ACC112 (cell line): ENCODE results near the gene MFSD12.

Experiments used
- H2AFZ ChIP-seq: fragments of 200-600 bp; sonication (generic); one replicate; pipeline ENCODE4 v1.6.0; 2017; ENCODE audit warnings: antibody characterized with exemption, low read length; ENCODE audit not compliant: unreplicated experiment
- H3K27ac ChIP-seq: fragments of 200-600 bp; sonication (generic); 2 replicates; pipeline ENCODE4 v1.5.1; 2014; ENCODE audit warnings: low read depth, mild to moderate bottlenecking, antibody characterized with exemption, low read length, moderate library complexity
- H3K27me3 ChIP-seq: fragments of 200-600 bp; sonication (generic); 2 replicates; pipeline ENCODE4 v1.6.1; 2014; ENCODE audit warnings: mild to moderate bottlenecking, antibody characterized with exemption, low read length, moderate library complexity, mixed read lengths; ENCODE audit not compliant: insufficient read depth
- H3K36me3 ChIP-seq: fragments of 200-600 bp; sonication (generic); 2 replicates; pipeline ENCODE4 v1.6.1; 2016; ENCODE audit warnings: mild to moderate bottlenecking, antibody characterized with exemption, low read length, moderate library complexity, mixed read lengths; ENCODE audit not compliant: insufficient read depth
- H3K4me1 ChIP-seq: fragments of 200-600 bp; sonication (generic); one replicate; pipeline ENCODE4 v1.6.1; 2016; ENCODE audit warnings: low read length, mixed read lengths; ENCODE audit not compliant: insufficient read depth, unreplicated experiment, control insufficient read depth
- H3K4me3 ChIP-seq: fragments of 200-600 bp; sonication (generic); 2 replicates; pipeline ENCODE4 v1.5.1; 2014; ENCODE audit warnings: mild to moderate bottlenecking, low read depth, low read length
- H3K79me2 ChIP-seq: fragments of 200-600 bp; sonication (generic); one replicate; pipeline ENCODE4 v1.6.0; 2016; ENCODE audit warnings: low read length; ENCODE audit not compliant: control insufficient read depth, unreplicated experiment, insufficient read depth

Gene MFSD12

GRCh38 chr19:3595521-3596061 lies 38.2 kb upstream of the MFSD12 start:
- H3K27me3 ChIP-seq, result no peaks in the 10 kb centered on the region
- no peaks in the 10 kb centered on the region for H3K4me1 ChIP-seq
- H3K79me2 ChIP-seq, result no peaks in the 10 kb centered on the region
- no peak overlapping the region for H2AFZ ChIP-seq
- no peak overlapping the region for H3K4me3 ChIP-seq
- H3K27ac ChIP-seq, result no peak overlapping the region
- H3K36me3 ChIP-seq, result no peaks in the 10 kb centered on the region

DNA sequence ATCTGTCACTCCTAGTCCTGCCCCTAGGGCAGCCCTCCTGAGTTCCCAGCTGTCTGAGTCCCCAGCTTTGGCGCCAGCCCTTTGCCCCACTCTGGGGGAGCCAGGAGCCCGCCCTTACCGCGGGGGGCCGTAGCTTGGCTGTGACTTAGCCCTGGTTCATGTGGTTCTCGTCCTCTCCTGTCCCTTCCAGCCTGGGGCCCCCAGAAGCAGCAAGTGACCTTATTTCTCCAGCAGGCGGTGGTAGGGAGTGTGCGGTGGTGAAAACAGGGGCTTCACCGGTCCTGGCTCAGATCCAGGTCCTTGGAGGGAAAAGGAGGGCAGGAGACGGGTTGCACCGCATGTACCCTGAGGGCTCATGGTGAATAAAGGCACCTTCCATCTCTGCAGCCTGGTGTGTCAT lies 35.8 kb upstream of the MFSD12 start:
- no peaks in the 10 kb centered on the region for H3K27me3 ChIP-seq
- no peaks in the 10 kb centered on the region for H3K79me2 ChIP-seq
- H2AFZ ChIP-seq, result no peak overlapping the region
- H3K4me3 ChIP-seq, result no peak overlapping the region
- no peak overlapping the region for H3K27ac ChIP-seq
- H3K4me1 ChIP-seq, result no peaks in the 10 kb centered on the region
- H3K36me3 ChIP-seq, result no peaks in the 10 kb centered on the region

GRCh38 chr19:3591876-3592613 lies 34.7 kb upstream of the MFSD12 start:
- Histone ChIP-seq H3K4me3 (no peak overlapping the region), H3K27ac (no peak overlapping the region), H3K27me3 (no peaks in the 10 kb centered on the region), H3K36me3 (no peaks in the 10 kb centered on the region), H3K4me1 (no peaks in the 10 kb centered on the region), H3K79me2 (no peaks in the 10 kb centered on the region), H2AFZ (no peak overlapping the region)

DNA sequence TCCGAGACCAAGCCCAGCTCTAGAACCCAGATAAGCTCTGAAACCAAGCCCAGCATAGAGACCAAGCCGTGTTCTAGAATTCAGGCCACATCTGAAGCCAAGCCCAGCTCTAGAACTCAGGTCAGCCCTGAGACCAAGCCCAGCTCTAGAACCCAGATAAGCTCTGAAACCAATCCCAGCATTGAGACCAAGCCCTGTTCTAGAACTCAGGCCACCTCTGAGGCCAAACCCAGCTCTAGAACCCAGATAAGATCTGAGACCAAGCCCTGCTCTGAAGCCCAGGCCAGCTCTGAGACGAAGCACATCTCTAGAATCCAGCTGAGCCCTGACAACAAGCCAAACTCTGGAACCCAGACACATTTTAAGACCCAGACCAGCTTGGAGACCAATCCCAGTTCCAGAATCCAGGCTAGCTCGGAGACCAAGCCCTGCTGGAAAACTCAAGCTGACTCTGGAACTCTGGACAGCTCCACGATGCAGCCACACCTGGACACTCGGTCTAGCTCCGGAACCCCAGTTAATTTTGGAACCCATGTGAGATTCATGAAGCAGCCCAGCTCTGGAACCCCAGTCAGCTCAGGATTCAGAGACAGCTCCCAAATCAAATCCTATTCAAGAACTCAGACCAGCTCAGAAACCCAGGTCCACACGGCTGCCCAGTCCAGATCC lies 33.7 kb upstream of the MFSD12 start:
- Histone ChIP-seq H2AFZ (no peak overlapping the region), H3K36me3 (no peaks in the 10 kb centered on the region), H3K4me1 (no peaks in the 10 kb centered on the region), H3K79me2 (no peaks in the 10 kb centered on the region), H3K27ac (no peak overlapping the region), H3K27me3 (peaks cover 2% of the 10 kb centered on the region; the same call in 1 of the 2 replicates), H3K4me3 (no peak overlapping the region)

- Histone ChIP-seq H3K4me3 (no peak overlapping the region), H3K79me2 (no peaks in the 10 kb centered on the region), H3K4me1 (no peaks in the 10 kb centered on the region), H3K27me3 (peaks cover 10% of the 10 kb centered on the region; the same call in 1 of the 2 replicates), H3K36me3 (no peaks in the 10 kb centered on the region), H3K27ac (no peak overlapping the region), H2AFZ (no peak overlapping the region)
These were observed 32.6 kb upstream of the MFSD12 start for GRCh38 chr19:3589949-3590348.

DNA sequence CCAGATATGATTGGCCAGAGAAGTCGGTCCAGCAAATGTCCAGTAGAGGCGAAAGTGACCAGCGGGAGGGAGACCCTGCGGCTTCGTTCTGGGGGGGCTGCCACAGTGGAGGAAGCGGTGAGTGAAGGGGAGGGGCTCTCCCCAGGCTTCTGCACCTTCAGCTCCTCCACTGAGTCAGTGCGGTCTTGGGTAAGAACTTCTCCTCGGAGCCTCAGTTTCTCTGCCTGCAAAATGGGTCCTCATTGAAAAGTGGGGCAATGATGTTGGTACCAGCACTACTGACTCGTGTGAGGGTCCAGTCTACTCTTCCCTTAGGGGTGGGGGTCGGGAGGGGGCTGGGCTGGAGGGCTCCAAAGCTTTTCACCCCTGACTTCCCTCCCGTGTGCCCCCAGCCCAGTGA lies 32.1 kb upstream of the MFSD12 start:
- peaks cover 10% of the 10 kb centered on the region; the same call in 1 of the 2 replicates for H3K27me3 ChIP-seq

GRCh38 chr19:3586707-3587346 lies 29.4 kb upstream of the MFSD12 start:
- Histone ChIP-seq H3K79me2 (no peaks in the 10 kb centered on the region), H2AFZ (no peak overlapping the region), H3K4me3 (no peak overlapping the region), H3K27ac (no peak overlapping the region), H3K27me3 (peaks cover 10% of the 10 kb centered on the region; the same call in 1 of the 2 replicates), H3K4me1 (no peaks in the 10 kb centered on the region), H3K36me3 (no peaks in the 10 kb centered on the region)

More for the DNA sequence above, 32.1 kb upstream of the MFSD12 start:
- no peaks in the 10 kb centered on the region for H3K4me1 ChIP-seq
- no peaks in the 10 kb centered on the region for H3K36me3 ChIP-seq
- no peak overlapping the region for H3K27ac ChIP-seq
- H2AFZ ChIP-seq, result no peak overlapping the region
- no peaks in the 10 kb centered on the region for H3K79me2 ChIP-seq
- H3K4me3 ChIP-seq, result no peak overlapping the region

- Histone ChIP-seq H3K36me3 (no peaks in the 10 kb centered on the region), H3K4me1 (no peaks in the 10 kb centered on the region)
These were observed 28.8 kb upstream of the MFSD12 start for GRCh38 chr19:3586127-3586626.

GRCh38 chr19:3585301-3586126 lies 28.1 kb upstream of the MFSD12 start, which contains the start of gene GIPC3:
Gene GIPC3, plus strand, starts transcription at chr19:3585478. Its CDS starts 120 bp downstream, at chr19:3585598.
- Histone ChIP-seq H3K36me3 (no peaks in the 10 kb centered on the region), H2AFZ (no peak within 1 kb of the TSS), H3K79me2 (no peaks in the 10 kb centered on the region), H3K27ac (no peak within 1 kb of the TSS), H3K4me1 (peaks cover 3% of the 10 kb centered on the region), H3K4me3 (peak within 1 kb of the TSS; percentile 37; the same call in 1 of the 2 replicates), H3K27me3 (peaks cover 10% of the 10 kb centered on the region; the same call in 1 of the 2 replicates)

More at GRCh38 chr19:3586127-3586626, 28.8 kb upstream of the MFSD12 start:
- no peak overlapping the region for H3K27ac ChIP-seq
- H3K27me3 ChIP-seq, result peaks cover 10% of the 10 kb centered on the region; the same call in 1 of the 2 replicates
- peak overlapping the region; percentile 37; the same call in 1 of the 2 replicates for H3K4me3 ChIP-seq
- no peak overlapping the region for H2AFZ ChIP-seq
- no peaks in the 10 kb centered on the region for H3K79me2 ChIP-seq
